ENCODE results near the gene LDHD.

GRCh38 chr16:75097191-75097761, 19.3 kb downstream of the LDHD start:
- TF ChIP-seq CTCF (IDR thresholded peaks at IDR 0.05; ENCODE audit: insufficient read depth, low read length, poor library complexity, severe bottlenecking), result no peak
- TF ChIP-seq EZH2phosphoT487 (conservative IDR thresholded peaks at IDR 0.05; ENCODE audit: low read length), result no peak

Measured in SU-DHL-6 (cell line).